Activated CD8-positive, alpha-beta memory T cell treated with anti-CD3 and anti-CD28 coated beads for 24 hours (primary cell): Measurements from ENCODE around the gene BACH1.
"Not testable (repeated sequence)": the region's sequence is repeated elsewhere in the genome, so short reads cannot be mapped to it uniquely, and the experiment has no call there.

ENCODE experiments used
- DNase-seq: peaks from one replicate; pipeline ENCODE4 v3.0.0-alpha.2; 2020

The BACH1 gene

GRCh38 chr21:29298348-29299045 is at the start of gene BACH1:
Gene BACH1, plus strand, starts transcription at chr21:29298922. Its CDS starts 22,359 bp downstream, at chr21:29321281.
- DNase-seq, result peak; percentile 92

- not testable (repeated sequence) for DNase-seq
These were observed 49.4 kb upstream of the BACH1 start for GRCh38 chr21:29249289-29249688.

GRCh38 chr21:29250636-29251035 is 48.1 kb upstream of the BACH1 start:
- no peak for DNase-seq

GRCh38 chr21:29253861-29254260 is 44.9 kb upstream of the BACH1 start:
- not testable (repeated sequence) for DNase-seq

- no peak for DNase-seq
These were observed 44.2 kb upstream of the BACH1 start for GRCh38 chr21:29254550-29254949.

GRCh38 chr21:29256126-29256910 is 42.4 kb upstream of the BACH1 start:
- DNase-seq, result no peak

GRCh38 chr21:29257701-29258100 is 41.0 kb upstream of the BACH1 start:
- DNase-seq, result no peak

- DNase-seq, result no peak
These were observed 39.9 kb upstream of the BACH1 start for GRCh38 chr21:29258626-29259338.

GRCh38 chr21:29260461-29260860 is 38.3 kb upstream of the BACH1 start:
- no peak for DNase-seq

GRCh38 chr21:29261555-29262540 is 36.9 kb upstream of the BACH1 start:
- DNase-seq, result no peak

- DNase-seq, result no peak
These were observed 34.0 kb upstream of the BACH1 start for GRCh38 chr21:29264721-29265120.

- no peak for DNase-seq
These were observed 32.8 kb upstream of the BACH1 start for GRCh38 chr21:29265690-29266479.

GRCh38 chr21:29267666-29268065 is 31.1 kb upstream of the BACH1 start:
- DNase-seq, result no peak

- no peak for DNase-seq
These were observed 26.8 kb upstream of the BACH1 start for GRCh38 chr21:29271927-29272333.

- no peak for DNase-seq
These were observed 21.3 kb upstream of the BACH1 start for GRCh38 chr21:29277442-29277841.

GRCh38 chr21:29279558-29279957 is 19.2 kb upstream of the BACH1 start:
- no peak for DNase-seq

- not testable (repeated sequence) for DNase-seq
These were observed 16.9 kb upstream of the BACH1 start for GRCh38 chr21:29281801-29282200.

GRCh38 chr21:29287383-29287782 is 11.3 kb upstream of the BACH1 start:
- DNase-seq, result no peak

- DNase-seq, result no peak
These were observed 10.5 kb upstream of the BACH1 start for GRCh38 chr21:29288239-29288638.

GRCh38 chr21:29289317-29289716 is 9.4 kb upstream of the BACH1 start:
- no peak for DNase-seq

- no peak for DNase-seq
These were observed 8.5 kb upstream of the BACH1 start for GRCh38 chr21:29290240-29290639.

- no peak for DNase-seq
These were observed 5.2 kb upstream of the BACH1 start for GRCh38 chr21:29293495-29293894.
